ENCODE data around the gene PTPRG.

The PTPRG gene

DNA sequence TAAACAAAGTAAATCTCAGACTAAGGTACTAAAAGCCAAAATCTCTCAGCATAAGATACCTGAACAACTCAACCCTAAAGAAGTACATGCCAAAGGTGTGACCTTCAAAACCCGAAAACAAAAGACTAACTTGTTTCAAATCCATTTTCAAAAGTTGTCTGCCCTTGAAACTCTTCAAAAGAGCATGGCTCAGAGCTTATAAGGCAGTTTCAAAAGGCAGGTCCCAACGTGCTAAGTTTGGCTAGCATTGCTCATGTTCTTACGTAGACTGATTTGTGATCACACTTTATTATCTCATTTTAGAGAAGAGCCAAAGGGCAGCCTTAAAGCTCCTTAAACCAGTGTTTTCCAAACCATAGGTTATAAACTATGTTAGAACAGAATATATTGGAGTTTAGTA is 699.8 kb downstream of the PTPRG start:
- DNase-seq: no peak

DNA sequence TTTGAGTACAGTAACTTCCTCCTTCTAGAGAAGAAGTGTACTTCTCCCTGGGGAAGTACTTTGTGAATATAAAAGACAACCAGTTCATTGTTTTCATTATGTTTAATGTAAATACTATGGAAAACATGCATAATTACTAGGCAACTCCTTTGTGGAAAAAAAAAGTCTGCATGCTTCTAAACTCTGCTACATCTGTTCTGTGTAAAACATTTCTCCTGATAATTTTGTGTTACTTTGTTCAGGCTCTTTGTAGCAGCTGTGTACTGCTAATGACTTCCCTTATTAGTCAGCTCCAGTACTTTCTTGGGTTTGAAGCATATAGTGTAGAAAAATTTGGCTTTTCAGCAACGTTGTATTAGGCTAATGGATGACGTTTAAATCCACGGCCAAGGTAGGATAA is 700.4 kb downstream of the PTPRG start:
- no peak for DNase-seq

DNA sequence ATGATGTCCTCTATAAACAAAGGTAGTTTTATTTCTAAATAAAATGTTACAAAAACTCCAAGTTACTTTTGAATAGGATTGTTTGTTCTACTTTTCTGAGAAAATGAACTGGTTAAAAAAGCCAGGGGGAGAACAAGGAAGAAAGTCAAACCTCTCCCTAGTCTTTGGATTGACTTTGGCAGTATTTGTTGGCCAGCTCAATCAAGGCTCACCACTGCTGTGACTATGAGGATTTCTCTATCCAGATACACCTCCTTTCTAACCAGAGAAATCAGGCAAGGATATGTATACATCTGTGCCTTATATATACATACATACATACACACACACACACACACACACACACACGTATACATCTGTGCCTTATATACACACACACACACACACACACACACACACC is 704.2 kb downstream of the PTPRG start:
- no peak for DNase-seq

DNA sequence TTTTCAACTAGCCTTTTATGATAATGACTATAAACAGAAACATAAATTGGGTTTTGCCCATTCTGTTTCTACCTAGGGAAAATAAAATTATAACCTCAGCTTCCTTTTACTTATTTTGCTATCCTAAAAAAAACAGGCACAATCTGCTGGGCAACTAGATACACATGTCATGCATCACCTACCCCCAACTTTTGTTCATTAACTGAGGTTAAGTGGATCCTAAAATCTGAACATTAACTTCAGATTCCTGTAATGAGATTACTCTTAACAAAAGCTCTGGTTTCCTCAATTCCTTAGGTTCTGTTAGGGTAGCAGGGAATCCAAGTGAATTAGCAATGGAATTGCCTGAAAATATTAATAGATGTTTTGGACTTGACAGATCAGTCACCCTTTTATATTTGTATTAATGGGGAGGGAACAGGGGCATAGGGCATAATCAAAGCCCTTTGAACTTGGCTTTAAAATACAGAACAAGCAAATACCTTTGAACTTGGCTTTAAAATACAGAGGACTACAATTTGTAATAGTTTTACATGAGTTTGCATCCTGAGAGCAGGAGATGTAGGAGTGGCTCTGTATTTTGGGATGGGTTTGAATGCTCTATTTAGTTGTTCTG is 705.4 kb downstream of the PTPRG start:
- no peak for DNase-seq

DNA sequence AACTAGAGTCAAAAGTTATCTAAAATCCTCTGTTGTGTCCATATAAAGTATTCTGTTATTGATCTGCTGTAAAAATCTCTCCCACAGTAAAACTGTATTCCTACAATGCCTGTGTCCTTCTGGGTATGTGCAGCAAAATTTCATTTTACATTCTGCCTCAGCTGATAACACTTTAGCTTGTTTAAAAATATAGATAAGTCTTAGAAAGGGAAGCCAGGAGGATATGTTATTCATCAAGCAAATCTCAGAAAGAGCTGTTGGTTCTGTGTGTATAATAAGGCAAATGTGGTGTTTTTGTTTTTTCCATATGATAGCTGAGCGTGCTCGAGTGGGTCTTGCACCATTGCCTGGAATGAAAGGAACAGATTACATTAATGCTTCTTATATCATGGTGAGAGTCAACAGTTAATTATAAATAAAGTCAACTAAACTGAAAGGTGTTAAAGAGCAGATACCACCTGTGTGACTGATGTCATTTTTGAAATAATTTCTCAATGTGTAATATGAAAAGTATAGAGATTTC is 715.3 kb downstream of the PTPRG start:
- DNase-seq: no peak

DNA sequence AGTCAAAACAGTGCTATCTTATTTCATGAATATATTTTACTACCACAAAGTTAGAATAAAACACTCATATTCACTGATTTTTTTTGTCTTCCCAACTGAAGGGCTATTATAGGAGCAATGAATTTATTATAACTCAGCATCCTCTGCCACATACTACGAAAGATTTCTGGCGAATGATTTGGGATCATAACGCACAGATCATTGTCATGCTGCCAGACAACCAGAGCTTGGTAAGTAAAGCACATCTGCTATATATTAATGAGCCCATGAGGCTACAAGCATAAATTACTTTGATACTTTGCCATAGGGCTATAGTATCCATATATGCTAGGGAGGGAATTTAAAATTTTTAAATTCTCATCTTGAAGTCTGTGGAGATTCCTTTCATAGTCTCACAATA is 716.1 kb downstream of the PTPRG start:
- no peak for DNase-seq

DNA sequence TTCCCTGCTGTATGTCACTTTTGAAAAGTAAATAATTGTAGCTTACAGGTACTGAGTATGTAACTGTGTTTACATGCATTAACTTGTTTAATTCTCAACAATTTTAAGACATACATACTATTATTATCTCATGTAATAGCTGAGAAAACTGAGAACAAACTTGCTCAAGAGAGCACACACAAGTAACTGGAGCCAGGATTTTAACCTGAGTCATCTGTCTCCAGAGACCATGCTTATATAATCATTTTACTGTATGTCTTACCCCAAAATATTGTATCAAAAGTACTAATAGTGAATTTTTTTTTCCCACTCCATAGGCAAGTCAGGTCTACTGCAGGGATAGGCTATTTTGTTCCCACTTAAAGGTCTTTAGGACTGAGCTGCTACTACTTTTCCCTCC is 716.6 kb downstream of the PTPRG start:
- no peak for DNase-seq

DNA sequence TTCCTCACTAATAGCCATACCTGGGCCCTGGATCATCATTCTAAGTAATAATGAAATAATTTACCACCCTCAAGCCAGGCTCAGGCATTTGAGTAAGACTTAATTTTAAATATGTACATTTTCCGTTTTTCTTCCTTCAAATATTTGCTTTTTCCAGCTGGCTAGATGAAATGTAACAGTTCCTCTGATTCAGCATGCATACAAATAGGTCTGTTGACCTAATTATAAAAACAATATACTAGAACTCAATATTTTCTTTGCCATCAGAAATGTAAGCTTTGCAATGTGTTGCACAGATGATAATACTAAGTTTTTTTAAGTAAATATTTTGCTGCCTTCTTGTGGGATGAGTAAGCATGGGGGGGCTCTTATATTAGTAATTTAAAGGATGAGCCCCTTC is 720.4 kb downstream of the PTPRG start:
- DNase-seq: peak; percentile 0

DNA sequence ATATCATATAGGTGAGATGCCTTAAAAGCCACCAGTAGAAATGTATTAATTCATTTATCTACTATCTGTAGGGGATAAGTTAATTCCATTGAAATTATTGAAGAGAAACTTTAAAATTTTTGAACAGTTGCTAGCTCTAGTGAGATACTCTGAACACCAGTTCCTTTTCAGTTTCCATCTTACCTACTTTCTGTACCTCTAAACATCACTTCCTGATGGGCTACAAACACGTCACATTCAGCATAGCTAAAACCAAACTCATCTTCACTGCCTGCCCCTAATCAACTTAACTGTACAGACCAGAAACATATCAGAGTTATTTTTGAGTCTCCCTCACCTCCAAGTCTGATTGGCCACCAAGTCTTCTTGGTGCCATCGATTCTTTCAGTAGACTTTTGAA is 723.1 kb downstream of the PTPRG start:
- DNase-seq: no peak

DNA sequence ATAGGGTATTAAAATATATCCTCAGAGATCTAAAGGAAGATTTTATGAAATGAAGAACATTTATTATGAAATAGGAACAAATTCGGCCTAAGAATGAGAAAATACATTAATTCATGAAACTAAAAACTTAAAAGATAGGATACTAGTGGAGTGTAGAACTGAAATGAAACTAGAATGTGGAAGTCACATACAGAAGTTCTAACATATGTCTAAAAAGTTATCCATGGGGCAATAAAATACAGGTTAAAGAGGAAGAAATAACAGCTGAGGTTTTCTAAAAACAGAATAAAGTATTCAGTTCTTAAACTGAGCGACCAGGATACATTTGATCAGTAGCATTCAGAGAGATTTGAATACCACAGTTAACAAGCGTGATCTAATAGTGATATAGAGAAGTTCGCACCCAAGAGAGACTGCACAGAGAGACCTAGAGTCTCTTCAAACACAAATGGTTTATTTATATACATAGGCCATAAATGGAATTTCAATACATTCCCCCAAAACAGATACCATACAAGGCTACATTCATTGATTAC is 726.1 kb downstream of the PTPRG start:
- no peak for DNase-seq

DNA sequence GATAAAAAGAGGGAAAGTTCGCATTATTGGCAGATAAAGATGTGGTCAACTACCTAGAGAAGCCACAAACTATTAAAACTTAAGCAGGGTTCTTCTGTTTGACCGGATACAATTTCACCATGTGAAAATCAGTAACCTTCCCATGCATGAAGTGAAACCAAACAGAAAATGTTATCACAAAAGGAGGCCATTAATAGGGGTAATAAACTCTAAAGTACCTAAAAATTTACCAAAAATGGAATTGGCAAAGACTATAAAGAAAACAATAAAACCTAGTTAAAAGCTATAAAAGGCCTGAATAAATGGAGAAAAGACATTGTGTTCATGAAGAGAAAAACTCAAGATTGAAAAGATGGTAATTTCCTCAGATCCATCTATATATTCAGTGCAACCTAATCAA is 728.6 kb downstream of the PTPRG start:
- DNase-seq: no peak

DNA sequence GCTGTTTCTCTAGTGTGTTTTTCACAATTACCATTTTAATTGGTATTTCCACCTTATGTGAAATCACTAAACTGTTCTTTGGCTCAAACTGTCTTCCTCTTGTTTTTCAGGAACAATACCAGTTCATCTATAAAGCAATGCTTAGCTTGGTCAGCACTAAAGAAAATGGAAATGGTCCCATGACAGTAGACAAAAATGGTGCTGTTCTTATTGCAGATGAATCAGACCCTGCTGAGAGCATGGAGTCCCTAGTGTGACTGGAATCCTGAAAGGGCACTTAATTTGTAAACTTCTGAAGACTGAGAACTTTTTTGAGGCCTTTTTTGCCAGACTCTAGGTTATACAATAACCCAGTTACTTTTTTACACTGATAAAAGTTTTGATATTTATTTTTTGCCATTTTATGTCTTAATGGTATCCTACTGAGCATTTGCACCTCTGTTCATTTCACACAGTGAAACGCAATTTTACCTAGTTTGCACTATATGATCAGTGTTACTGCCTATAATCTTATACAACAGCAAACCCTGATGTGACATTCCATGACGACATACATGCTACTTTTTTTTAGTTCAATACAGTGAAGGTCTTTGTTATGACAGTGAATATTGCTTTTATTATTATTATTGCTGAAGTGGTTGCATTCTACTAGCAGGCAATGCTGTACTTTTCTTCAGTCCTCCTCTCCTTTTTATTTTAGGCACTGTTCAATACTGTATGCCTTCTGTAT is 731.8 kb downstream of the PTPRG start:
- no peak for DNase-seq

DNA sequence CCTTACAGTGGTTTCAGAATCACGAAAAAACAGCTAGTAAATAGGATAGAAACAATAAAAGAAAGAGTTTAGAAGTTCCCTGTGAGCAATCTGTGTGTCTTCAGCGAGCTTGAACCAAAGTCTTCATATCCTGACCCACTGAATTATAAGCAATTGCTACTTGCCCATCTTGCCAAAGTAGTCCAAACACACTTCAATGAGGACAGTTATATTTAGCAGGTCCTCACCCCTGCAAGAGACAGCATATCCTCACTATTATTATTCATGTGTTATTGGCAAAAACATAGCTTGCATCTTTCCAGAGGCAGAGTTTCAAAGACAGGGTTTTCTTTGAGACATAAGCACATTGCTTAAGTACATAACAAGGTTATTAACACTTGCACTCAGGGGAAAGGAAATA is 734.2 kb downstream of the PTPRG start:
- DNase-seq: no peak

DNA sequence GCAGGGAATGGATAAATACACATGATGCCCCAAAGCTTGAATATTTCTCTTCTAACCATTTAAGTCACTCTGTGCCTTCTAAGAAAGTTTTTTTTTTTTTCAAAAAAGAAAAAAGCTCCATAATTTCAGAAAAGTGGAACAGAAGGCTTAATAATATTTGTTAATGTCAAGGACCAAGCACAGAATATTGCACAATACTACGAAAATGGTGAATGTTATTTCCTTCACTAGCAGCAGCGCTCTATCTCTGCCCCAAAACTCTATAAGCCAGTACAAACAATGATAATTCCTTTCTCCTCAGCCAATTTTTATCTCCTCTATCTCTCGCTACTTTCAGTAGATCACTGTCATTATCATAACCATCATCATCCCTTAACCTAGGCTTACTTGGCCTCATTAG is 739.2 kb downstream of the PTPRG start:
- no peak for DNase-seq

DNA sequence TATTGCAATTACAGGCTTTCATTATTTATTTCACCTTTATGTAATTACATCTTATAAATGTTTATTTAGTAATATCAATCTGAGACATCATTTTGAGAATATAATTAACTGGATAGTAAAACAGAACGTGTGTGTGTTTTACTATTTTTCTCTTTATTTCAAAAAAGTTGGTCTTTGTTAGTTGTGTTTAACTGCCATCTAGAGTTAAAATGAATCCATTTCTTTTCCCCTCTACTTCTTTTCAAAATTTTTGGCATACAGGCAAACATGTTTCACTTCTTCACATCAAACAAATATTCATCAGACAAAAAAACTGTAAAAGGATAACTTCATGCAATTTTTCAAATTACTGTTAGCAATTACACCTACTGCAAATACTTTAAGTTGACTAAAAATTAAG is 750.8 kb downstream of the PTPRG start:
- DNase-seq: no peak

DNA sequence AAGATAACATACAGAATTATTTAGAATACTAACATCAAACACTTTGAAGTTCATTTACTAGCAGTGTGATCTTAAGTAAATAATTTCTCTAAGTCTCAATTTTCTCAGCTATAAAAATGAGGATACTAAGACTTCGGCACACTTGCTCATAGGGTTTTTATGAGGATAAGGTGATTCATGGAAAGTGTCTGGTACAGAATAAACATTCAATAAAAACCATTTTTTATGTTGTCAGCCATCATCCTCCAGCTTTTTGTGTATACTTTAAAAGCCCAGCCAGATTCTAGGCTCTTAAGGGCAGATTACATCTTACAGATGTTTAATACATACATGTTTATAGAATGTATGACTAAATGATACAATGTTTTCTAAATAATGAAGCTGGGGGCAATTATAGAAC is 755.2 kb downstream of the PTPRG start:
- DNase-seq: no peak

DNA sequence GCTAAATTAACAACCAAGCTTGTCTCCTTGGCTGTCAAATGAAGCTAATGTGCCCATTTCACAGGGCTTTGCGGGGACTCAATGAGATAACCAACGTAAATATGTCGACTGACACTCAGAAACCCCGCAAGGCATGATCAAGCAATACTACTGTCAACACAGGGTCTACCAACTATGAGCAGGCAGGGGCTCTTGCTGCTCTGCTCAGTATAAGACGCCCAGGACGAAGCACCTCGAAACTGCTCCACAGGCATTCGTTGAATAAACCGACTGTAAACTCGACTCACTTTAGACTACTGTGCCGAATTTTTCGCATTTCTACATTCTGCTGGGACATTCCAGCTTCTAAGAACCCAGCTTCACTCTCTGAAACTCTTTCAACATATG is 757.0 kb downstream of the PTPRG start:
- peak; percentile 36 for DNase-seq

DNA sequence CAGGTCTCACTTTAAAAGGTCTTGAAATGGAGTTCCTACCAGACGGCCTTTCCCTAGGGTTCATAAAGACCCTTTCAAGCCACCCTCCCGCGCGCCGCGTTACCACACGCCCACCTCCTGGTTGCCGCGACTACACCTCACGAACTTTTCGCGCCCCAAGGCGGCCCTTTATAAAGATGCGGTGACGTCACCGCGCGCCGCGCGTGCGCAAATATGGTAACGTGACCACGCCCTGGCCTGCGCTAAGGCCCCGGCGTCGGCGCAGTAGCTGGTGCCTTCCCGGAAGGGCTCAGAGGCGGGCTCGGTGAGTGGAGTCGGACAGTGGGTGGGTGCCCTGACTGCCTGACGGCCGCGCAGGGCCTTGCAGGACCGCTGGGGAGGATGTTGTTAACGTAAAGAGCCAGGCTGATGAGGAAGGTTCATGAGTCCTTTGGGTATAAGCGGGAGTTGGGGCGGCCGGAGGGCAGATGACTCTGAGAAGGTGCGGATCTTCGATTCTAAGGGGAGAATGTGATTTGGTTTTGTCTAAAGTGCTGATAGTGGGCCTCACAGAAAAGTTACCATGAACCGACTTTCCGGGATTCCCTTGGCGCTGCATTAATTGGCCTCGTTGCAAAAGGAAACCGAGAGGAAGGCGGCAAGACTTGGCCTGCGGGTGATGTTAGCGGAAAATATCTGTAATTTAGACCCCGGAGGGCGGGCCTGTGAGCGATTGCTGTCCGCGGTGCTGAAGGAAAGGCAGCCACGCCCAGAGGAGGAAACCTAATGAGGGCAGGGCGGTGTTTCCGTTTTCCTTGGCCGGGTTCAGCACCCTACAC is 757.6 kb downstream of the PTPRG start:
- peak; percentile 89 for DNase-seq

DNA sequence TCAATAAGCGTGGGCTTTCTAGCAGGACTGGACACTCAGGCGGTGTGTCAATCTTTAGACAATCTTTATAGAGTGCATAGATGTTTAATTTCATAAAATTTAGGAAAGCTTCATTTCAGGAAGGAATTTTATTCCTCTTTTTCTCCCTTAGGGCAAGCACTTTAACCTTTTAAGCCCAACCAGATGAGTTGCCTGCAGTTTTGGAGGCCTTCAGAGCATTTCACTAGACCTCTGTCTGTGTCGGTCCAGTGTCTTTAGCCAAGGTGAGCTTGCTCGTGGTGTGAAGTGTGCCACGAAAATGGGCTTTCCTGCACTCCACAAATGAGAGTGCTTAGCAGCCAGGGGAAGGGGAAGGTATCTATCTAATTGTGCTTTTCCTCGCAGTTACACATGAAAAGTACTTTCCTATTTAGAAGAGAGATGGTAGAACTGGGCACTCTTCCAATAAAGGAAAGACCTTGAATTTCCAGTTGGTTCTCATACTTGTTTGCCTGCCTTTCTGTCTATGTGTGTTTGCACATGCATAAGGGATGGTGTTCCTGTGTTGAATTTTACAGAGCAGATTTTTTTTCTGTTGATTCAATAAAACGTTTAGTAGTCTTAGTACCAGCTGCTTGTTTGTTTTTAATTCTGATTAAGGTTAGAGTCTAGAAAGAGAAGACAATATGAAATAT is 758.3 kb downstream of the PTPRG start:
- DNase-seq: peak; percentile 56

DNA sequence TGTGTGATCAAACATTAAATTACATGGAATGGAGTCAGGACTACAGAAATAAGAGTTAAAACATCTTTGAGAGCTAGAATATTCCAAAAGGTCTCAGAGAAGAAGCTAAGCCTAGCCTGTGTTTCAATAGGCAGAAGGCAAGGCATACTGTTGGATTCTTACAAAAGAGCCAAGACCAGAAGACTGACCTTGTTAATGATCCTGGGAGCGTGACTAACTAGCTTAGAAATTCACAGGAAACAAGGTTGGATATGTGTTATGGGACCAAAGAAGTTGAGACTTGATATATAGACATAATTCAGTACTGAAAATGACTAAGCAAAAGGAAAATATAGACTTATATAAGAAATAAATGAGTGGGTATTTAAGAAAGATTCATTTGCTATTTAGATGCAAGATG is 761.9 kb downstream of the PTPRG start:
- no peak for DNase-seq

DNA sequence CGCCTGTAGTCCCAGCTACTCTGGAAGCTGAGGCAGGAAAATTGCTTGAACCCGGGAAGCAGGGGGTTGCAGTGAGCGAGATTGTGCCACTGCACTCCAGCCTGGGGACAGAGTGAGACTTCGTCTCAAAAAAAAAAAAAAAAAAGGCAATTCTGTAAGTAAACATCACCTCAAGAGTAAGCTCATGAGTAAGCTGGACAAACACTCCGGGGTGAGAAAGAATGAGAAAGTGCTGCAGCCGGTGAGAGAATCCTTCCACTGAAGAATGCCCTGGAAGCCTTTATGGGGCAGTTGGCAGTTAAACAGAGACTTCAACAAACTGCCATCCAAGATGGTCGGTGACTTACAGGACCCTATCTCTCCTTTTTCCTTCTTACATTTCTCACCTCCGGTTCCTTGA is 764.5 kb downstream of the PTPRG start:
- DNase-seq: peak; percentile 76

DNA sequence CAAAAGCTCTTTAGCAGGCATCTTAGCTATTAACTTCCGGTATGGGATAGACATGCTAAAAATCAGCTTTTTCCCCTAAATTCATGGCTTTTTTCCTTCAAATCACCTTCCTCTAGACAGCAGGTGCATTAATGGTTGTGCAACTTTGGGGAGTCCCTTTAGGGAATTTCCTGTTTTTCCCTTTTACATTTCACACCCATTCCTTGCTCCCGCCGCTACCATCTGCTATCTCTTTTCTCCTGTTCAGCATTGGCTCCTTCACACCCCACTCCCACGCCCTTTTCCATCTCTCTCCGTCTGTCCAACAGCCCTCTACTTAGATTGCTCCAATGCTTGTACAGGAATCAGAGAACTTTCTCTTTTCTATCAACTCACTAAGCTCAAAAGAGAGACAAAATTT is 768.6 kb downstream of the PTPRG start:
- no peak for DNase-seq

DNA sequence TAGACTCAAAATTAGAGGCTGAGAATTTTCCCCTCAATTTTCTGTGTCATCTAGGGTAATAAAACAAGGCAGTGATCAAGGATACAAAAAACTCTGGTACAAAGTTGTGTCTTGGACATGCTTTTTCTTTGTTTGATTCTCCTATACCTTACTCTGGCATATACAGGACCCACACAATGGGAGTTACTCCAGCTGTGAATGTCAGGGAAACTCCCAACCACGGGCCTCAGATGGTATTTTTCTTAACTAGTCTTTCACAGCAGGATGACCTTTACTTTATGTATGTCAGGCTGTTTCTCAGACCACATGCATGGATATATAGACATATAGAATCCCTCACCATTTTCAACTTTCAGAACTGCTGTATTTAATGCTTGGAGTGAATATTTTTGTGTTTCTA is 770.6 kb downstream of the PTPRG start:
- DNase-seq: no peak

Data from DMS53 (cell line).